UCSD-AML1 (cell line): ENCODE measurements around the gene PCNT.

Source experiments
- DNase-seq: peaks from one replicate; lab custom pipeline; 2025; ENCODE audit not compliant: unreplicated experiment; lab: John Stamatoyannopoulos, UW

Gene PCNT

DNA sequence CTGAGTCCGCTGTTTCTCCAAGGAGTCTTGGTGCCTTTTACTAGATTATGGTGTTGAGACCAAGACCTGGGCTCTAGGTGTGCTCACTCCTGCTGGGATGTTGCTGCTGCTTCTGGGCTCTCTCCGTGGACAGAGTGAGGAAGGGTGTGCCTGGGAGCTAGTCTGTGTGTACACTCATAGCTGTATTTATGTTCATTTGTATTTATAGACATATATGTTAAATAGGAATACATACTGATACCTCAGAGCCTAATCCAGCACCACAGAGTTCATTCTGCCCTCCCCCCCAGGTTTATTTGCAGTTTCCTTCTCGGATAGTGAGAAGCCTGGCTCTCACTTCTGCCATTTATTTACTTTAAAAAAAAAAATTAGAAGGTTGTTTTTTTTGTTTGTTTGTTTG, 12.6 kb downstream of the PCNT start:
- DNase-seq, result no peak

DNA sequence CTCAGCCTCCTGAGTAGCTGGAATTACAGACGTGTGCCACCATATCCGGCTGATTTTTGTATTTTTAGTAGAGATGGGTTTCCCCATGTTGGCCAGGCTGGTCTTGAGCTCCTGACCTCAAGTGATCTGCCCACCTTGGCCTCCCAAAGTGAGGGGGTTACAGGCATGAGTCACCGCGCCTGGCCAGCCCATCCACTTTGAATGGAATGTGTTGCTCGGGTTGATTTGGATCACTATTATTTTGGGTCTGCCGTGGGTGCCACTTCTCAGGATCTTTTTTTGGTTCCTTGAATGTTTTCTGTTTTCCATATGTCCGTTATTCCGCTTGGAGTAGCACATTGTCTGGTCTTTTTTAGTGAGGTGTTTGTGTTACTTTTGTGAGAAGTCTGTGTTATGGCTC, 17.0 kb downstream of the PCNT start:
- DNase-seq, result no peak

DNA sequence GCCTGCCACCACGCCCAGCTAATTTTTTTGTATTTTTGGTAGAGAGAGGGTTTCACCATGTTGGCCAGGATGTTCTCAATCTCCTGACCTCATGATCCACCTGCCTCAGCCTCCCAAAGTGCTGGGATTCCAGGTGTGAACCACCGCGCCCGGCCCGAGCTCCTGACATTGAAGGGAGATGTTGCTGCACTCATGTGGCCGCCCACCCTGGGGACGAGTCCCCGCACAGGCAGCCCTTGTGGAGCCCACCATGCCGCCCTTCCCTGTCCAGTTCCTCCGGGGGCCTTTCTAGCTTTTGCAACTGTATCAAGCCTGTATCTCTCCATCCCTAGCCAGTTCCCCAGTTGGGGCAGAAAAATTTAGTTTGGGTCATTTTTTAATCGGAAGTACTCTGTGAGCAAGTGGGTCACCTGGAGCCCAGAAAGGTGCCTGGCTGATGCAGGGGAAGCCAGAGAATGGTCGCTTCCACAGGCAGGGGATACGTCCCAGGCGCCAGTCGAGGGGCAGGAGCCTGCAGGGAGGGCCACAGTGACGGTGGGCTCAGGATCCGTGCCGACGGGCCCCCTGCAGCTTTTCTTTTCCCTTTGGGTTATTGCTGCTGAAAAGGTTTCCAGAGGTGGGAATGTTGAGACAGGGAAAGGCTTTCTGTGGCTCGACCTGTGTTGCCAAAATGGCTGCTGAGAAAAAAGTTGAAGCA, 20.4 kb downstream of the PCNT start:
- no peak for DNase-seq

DNA sequence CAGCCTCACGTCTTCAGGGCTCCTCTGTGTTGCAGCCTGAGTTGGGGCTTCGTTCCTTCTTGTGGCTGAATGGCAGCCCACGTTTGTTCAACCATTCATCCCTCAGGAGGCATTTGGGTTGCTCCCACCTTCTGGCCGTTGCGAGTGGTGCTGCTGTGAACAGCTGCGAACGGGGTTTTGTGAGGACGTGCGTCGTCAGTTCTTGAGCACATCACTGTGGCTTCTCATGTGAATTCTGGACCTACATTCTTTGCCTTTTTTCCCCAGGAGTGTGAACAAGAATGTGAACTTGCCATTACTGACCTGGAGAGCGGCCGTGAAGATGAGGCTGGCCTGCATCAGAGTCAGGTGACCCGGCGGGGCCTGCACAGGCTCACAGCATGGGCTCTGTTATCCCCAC, 21.9 kb downstream of the PCNT start:
- DNase-seq, result no peak

DNA sequence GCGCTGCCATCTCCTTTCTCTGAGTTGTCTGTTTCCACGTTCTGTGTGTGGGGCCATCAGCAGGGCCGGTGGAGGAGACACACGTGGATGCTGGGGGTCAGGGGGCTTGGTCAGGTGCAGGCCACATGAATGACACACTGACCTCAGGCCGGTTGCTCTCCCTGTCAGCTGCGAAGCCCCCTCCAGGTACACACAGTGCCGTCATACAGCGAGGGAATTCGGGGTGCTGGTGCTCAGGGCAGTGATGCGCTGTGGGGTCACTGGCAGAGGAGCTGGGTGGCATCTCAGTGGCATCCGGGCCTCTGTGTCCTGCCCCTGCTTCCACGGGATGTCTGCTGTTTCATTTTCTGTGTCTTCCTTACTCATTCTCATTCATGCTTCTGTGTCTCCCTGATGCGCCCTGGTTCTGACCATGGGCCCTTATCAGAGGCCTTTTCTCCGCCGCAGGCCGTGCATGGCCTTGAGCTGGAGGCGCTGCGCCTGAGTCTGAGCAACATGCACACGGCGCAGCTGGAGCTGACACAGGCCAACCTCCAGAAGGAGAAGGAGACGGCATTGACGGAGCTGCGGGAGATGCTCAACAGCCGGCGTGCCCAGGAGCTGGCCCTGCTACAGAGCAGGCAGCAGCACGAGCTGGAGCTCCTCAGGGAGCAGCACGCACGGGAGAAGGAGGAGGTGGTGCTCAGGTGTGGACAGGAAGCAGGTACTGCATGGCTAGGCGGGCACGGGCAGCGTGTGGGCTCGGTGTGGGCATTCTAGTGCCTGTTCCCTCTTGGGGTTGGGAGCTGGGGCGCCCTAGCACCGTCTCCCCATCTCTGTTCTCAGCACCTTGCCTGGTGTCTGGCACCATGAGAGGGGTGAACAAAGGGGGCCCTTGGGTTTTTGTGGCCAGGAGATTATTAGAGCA, 22.6 kb downstream of the PCNT start:
- no peak for DNase-seq

DNA sequence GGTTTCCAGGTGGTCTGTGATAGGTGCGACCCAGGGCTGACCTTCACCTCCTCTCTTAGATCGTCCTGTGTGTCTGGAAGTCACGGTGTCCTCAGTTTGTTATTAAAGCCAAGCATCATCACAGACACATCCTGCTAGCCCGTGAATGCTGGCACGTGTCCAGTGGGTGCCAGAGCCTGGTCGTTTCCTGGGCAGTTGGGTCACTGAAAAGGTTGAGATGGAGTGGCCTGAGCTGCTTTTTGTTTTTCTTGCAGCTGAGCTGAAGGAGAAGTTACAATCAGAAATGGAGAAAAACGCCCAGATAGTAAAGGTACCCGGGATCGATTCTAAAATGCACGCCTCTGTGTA, 23.2 kb downstream of the PCNT start:
- DNase-seq, result no peak

DNA sequence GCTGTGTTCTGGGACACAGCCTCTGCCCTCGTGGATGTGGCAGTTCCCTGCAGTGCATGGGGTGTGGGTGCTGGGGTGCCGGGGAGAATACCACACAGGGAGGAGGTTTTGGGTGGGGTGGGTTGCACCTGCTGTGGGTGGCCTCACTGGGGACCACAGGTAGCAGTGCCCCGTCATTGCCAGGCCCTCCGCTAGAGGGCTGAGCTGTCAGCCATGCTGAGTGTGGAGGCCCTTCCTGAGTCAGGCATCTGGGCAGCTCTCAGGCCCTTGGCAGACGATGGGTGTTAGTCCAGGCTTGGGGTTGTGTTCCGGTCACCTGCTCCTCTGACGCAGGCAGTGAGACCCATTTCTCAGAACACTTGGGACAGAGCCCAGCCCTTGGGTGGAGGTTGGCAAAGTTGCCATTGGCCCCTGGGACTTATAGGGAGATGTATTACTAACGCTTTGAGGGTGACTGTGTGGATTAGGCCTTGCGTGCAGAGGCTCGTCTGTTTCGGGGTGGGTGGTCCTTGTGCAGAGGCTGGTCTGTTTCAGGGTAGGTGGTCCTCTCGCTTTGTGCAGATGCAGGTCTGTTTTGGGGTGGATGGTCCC, 23.9 kb downstream of the PCNT start:
- no peak for DNase-seq

DNA sequence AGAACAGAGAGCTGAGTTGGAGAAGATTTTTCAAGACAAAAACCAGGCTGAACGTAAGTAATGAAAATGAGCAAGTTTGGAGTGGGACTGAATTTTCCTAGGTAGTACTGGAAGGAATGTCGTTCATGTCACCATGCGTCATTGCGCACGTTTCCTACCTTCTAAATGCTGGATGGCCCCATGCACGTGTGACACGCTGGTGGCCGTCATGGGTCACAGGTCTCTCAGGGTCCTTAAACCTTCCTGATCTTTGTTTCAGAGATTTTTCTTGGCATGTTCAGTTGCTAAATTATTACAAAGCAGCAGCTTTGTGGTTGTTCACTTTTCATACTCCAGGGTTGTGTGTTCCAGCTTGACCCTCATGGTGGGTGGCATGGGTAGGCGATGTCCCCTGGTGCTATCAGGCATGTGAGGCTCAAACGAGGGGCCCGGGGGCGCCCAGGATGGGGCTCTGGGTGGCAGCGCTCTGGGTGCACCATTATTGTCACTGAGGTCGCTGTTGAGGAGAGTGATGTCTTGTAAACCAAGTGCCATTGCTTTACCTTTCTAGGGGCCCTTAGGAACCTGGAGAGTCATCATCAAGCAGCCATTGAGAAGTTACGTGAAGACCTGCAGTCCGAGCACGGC, 25.3 kb downstream of the PCNT start:
- no peak for DNase-seq

DNA sequence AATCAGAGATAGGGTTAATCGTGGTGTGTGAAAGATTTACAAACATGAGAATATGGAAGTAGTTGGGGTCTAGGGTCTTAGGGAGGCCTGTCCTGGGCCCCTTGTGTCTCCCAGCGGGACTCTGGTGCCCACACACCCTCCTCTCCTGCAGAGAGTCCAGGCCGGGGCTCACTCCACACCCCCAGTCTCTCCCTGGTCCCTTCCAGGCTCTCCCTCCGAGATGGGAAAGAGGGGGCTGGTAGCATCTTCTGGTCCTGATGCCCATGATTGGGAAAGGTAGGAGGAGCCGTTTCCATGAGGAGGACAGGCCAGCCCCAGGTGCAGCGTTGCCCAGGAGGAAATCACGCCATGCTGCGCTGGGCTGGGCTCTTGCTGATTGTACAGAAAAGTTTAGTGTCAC, 26.6 kb downstream of the PCNT start:
- DNase-seq, result no peak

DNA sequence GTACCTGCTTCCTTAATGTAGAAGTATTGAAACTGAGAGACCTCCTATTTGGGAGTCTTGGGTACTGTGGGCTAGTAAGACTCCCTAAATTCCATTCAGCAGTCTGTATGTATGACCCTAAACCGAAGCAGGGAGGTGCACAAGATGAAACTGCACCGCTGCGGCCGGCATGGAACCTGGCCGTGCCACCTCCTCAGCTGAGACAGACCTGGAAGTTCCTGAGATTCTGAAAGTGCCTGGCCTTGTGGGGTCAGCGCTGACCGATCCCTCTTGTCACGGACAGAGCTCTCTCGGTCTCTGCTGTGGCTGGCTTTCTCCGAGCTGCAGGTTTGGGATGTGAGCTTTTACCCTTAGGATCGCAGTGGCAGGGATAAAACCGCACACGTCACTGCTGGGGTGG, 27.0 kb downstream of the PCNT start:
- no peak for DNase-seq

DNA sequence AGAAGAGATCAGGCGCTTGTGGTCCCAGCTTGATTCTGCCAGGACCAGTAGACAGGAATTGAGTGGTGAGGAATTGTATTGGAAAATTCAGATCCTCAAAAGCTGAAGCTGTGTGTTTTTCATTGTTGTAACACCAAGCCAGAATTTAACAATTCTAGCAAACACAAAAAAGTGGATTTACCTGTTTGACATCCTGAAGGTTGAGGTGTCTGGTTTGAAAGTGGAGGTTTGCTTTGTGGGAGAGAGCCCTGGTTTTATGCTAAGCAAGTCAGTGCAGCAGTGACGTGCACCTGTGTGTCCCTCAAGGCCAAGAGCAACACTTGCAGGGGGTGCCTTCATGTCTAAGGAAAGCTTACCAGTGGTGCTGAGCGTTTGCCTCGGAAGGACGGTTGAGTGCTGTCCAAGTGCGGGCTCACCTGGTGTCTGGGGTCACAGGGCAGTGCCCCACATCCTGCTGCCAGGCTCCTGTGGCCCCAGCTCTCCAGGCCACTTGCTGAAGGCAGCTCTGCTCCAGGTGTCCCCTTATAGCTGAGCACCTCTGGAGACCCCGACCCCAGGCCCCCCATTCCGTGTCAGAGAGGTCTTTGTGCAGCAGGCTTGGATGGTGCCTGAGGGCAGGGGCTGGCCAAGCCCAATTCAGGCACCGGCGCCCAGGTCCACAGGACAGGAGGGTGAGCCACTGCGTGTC, 27.7 kb downstream of the PCNT start:
- no peak for DNase-seq

DNA sequence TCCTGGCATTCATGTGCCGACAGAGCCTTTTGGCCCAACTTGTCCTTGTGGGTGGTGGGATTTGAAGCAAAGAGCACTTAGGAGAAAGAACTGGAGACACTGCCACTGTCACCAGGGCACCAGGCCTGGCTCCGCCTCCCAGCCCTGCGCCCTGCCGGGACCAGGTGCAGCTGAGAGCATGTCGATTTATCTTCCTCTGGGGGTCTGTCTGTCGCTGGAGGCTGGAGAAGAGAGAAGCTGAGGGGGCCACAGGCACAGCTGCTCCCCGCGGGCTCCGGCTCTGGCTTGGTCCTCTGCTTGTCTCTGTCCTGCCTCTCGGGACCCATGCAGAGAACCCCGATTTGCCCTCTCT, 28.2 kb downstream of the PCNT start:
- no peak for DNase-seq

DNA sequence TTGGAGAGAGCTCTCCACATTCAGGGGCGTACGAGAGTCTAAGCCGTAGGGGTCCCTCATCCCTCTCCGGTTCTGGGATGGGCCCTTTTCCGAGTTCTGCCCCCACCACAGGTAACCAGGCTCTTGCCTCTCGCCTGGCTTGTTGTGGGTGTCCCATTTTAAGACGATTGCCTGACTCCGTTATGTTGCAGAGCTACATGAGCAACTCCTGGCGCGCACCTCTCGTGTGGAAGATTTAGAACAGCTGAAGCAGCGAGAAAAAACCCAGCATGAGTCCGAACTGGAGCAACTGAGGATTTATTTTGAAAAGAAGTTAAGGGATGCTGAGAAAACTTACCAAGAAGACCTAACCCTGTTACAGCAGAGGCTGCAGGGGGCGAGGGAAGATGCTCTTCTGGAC, 29.0 kb downstream of the PCNT start:
- no peak for DNase-seq

DNA sequence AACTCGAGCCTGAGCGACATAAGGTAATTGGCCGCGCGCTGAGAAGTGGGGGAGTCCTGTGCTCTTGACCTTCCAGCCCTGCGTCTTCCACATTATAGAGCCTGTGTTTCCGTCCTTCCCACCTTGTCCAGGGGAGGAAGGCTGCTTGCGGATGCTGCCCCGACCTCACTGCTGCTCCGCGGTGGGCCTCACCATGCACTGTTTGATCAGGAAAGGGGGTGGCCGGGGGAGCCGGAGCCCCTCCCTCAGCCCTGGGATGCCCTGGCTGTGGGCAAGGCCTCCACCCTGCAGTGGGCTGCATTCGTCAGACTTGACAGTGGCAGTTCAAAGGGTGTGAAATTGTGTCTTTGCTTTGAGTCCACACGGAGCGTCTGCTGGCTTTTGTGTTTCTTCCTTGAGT, 30.1 kb downstream of the PCNT start:
- DNase-seq, result no peak

DNA sequence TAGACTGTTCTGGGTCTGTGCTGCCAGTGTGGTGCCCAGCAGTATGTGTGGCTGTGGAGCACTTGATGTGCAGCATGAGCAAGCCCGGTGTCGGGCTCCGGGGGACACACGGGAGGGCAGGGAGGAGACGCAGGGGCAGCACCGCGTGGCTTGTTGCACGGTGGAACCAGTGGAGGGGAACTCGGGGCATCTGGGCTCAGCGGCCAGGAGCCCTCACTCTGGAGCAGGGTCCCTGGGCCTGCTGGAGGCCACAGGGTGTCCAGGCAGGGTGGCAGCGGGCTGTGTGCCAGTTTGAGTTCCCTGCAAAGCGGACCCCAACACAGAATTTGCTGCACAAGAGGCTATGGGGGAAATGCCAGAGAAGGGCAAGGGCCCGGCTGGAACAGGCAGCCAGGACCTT, 30.6 kb downstream of the PCNT start:
- no peak for DNase-seq

DNA sequence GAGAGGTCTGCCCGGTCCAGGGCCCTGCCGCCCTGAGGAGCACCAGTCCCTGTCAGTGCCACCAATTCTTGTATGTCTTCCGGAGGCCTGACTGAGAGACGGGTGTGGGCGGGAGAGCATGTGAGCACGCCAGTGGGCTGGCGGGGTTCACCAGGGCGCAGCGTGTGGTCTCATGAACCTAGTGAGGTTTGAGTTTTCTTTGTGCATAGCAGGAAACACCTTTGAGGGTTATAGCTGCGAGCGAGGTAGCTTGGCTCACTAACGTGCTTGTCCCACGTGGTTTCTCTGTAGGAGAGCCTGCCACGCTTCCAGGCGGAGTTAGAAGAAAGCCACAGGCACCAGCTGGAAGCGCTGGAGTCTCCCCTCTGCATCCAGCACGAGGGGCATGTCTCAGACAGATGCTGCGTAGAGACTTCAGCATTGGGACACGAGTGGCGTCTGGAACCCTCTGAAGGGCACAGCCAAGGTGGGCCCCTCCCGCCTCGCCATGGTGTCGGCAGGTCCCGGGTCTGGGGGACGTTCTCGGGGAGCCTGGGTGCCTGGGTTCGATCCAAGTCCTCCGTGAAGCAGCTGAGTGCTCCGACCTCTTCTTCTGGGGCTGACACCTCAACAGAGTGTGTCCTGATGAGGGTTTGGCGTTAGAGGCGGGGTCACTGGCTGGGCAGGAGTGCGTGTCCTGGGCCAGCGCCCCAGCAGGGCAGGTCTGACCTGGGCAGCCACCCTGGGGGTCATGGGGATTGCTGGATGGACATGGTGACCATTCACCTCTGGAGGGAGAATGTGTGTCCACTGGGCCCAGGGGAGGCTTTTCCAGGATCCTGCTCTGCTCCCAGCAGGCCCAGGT, 31.4 kb downstream of the PCNT start:
- DNase-seq, result no peak

DNA sequence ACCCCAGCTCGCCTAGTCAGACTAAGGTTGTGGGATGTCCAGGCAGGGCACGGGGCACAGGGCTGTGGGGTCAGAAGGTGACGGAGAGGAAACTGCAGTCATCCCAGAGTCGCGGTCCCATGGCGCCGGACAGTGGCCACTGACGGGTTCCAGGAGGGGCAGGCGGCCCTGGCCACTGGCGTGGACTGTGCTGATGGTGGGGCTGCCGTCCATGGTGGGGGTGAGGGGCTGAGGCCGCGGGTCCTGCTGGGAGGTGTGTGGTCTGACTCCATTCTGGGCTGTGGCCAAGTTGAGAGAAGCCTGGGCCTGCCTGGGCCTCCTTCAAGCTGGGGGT, 32.0 kb downstream of the PCNT start:
- no peak for DNase-seq

DNA sequence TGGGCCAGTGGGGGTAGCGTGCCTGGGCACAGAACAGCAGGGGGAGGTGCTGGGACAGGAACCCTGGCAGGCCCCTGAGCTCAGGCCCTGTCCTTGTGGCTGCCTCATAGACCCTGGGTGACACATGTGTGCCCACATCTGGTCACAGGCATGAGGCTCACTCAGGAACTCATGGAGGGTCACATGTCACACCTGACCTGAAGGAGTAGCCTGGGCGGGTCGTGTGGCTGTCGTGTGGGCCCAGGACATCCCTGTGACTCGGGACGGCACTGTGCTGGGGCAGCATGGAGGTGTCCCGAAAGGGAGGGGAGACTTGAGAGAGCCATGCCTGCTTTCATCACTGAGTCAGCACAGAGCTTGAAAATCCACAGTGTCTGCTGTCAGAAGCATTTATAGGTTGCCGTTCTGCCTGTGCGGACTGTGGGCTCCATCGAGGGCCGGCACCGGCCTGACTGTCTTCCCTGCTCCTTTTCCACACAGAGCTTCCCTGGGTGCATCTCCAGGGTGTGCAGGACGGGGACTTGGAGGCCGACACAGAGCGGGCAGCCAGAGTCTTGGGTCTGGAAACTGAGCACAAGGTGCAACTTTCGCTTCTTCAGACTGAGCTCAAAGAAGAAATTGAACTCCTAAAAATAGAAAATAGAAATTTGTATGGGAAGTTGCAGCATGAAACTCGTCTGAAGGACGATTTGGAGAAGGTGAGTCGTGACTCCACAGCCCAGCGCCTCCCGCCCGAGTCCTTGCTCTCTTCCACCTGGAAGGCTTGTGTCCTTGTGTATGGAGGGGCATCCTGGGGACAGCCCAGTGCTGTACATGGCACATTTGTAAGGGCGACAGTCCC, 32.8 kb downstream of the PCNT start:
- no peak for DNase-seq

DNA sequence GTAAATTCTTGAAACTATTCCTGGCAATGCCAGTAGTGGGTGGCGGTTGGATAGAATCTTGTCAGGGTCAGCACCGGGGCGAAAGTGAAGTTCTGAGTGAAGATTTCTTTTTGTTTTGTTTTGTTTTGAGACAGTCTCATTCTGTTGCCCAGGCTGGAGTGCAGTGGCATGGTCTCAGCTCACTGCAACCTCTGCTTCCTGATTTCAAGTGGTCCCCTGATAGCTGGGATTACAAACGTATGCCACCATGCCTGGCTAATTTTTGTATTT, 33.3 kb downstream of the PCNT start:
- DNase-seq, result no peak
